ENCODE measurements around the gene ATG12.

DNA sequence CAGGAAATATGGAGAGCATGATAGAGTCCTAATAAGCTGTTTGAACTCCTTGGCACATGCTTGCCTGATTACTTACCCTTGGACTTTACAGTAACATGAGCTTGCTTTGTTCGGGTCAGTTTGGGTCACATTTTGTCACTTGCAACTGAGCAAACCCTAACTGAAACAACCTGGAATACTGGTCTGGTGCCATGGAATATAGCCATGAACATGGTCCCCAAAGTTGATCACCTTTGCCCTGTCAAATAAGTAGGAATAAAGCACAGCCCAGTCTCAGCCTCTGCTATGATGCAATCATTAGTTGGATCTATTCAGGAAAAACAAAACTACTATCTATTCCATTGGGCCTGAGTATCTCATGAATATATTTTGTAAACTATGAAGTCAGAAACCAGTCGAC is 43.1 kb downstream of the ATG12 start:
- TF ChIP-seq, protein P1, sequence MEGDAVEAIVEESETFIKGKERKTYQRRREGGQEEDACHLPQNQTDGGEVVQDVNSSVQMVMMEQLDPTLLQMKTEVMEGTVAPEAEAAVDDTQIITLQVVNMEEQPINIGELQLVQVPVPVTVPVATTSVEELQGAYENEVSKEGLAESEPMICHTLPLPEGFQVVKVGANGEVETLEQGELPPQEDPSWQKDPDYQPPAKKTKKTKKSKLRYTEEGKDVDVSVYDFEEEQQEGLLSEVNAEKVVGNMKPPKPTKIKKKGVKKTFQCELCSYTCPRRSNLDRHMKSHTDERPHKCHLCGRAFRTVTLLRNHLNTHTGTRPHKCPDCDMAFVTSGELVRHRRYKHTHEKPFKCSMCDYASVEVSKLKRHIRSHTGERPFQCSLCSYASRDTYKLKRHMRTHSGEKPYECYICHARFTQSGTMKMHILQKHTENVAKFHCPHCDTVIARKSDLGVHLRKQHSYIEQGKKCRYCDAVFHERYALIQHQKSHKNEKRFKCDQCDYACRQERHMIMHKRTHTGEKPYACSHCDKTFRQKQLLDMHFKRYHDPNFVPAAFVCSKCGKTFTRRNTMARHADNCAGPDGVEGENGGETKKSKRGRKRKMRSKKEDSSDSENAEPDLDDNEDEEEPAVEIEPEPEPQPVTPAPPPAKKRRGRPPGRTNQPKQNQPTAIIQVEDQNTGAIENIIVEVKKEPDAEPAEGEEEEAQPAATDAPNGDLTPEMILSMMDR (IDR thresholded peaks at IDR 0.05 in 8 of 11, conservative IDR thresholded peaks at IDR 0.05 in 3 of 11) = no peak
- TF ChIP-seq POLR2AphosphoS5 (IDR thresholded peaks at IDR 0.05) = no peak

Data from spleen (tissue), 7 donors.